Fibroblast of the conjunctiva (primary cell): ENCODE measurements around the gene PLAAT5.
"Not testable (repeated sequence)": the region's sequence is repeated elsewhere in the genome, so short reads cannot be mapped to it uniquely, and the experiment has no call there.

Source experiments
- DNase-seq: peaks from one replicate; pipeline ENCODE4 v3.0.0-alpha.2; 2010; ENCODE audit warnings: low read depth

PLAAT5 gene, protein sequence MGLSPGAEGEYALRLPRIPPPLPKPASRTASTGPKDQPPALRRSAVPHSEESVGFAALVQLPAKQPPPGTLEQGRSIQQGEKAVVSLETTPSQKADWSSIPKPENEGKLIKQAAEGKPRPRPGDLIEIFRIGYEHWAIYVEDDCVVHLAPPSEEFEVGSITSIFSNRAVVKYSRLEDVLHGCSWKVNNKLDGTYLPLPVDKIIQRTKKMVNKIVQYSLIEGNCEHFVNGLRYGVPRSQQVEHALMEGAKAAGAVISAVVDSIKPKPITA

GRCh38 chr11:63490551-63491239, at the start of gene PLAAT5:
PLAAT5 (minus strand) TSS chr11:63491167; CDS start chr11:63491034, 133 bp downstream.
- no peak for DNase-seq

- DNase-seq, result peak; percentile 54
Measured at GRCh38 chr11:63537293-63538101, 46.5 kb upstream of the PLAAT5 start.

GRCh38 chr11:63536669-63537292, 45.8 kb upstream of the PLAAT5 start, which contains the start of gene PLAAT4:
PLAAT4 (plus strand) TSS chr11:63536808; CDS start chr11:63536869, 61 bp downstream.
- peak; percentile 43 for DNase-seq

DNA sequence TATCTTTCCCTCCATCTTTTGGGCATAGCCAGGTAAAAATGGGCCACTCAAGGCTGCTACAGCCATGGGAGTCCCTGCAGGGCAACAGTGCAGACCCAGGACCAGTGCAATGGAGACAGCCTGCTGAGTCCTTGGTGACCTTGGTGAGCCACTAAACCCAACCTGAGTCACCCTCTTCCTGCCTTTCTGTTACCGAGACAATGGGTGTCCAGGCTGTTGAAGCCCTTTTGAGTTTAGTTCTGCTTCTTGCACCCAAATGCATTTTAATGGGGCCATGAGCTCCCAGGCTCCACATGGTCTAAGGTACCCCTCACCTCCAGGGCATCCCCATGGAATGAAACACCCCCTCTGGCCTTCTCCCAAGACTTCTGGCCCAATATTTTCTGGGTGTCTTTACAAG, 44.8 kb upstream of the PLAAT5 start:
- no peak for DNase-seq

DNA sequence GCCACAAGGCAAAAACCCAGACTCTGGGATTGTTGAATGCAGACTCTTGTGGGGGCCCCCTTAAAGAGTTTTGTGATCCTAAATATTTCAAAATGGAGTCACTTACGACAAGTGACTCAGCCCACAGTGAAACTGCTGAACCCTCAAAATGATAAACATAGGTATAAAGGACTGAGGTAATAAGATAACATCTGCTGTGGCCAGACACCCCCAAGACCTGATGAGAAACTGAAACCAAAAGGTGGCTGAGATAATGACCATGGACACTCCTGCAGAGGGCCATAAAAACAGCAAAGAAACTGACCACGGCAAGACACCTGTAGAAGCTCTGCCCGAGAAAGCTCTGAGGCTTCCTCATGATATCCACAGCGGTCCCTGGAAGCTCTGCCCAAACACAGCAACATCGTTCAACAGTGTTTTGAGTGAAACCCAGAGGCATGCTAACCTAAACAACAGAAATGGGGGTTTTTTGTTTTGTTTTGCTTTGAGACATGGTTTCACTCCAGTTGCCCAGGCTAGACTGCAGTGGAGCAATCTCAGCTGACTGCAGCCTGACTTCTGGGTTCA, 44.0 kb upstream of the PLAAT5 start:
- DNase-seq, result no peak

DNA sequence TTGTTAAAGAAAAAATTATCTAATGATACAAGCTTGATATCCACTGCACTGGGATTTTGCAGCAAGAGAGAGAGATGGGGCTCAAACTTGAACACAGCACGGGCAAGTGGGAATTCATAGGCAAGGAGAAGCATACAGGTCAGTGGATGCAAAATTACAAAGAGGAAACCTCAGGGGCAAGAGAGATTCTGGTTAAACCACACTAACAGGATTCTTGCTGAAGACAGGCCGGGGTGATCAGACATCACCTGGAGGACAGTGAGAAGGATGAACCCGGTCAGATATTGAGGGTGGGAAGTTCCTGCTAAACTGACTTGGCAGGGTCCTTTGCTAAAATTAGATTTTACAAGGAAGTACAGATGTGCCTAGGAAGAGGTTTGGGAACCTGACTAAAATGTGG, 43.1 kb upstream of the PLAAT5 start:
- no peak for DNase-seq

GRCh38 chr11:63532799-63533475, 42.0 kb upstream of the PLAAT5 start:
- DNase-seq, result no peak

- no peak for DNase-seq
Measured at GRCh38 chr11:63532117-63532516, 41.1 kb upstream of the PLAAT5 start.

DNA sequence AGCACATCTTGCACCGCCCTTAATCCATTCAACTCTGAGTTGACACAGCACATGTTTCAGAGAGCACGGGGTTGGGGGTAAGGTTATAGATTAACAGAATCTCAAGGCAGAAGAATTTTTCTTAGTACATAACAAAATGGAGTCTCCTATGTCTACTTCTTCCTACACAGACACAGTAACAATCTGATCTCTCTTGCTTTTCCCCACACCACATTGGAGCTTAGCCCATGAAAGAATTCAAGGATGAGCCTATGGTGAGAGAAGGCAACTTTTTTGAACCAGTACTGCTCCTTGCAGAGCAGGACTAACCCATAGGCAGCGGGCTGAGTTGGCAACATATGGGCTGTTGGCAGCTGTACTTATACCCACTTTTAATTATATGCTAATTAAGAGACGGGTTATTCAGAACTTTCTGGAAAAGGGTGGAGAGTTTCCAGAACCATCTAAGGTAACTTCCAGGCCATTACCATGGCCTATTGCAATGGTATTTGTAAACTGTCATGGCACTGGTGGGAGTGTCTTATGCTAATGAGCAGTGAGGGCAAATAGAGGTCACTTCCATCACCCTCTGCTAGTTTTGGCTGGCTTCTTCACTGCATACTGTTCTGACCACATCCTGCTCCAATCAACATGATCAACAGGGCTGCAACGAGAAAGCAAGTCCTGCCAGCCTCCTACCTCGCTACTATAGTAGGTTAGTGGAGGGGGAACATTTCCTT, 40.3 kb upstream of the PLAAT5 start:
- peak; percentile 67 for DNase-seq

DNA sequence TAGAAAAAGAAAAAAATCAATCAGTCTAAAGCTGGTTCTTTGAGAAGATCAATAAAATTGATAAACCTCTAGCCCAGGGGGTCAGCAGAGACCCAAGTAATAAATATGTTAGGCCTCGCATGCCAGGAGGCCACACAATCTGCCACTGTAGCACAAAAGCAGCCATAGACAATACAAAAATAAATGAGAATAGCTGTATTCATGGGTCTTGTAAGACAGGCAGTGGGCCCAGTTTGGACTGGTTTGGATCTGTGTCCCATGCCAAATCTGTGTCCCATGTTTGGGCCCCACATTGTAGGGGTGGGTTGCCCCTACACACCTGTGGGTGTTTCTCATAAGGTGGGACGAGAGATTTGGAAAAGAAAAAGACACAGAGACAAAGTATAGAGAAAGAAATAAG, 39.1 kb upstream of the PLAAT5 start:
- DNase-seq, result no peak

DNA sequence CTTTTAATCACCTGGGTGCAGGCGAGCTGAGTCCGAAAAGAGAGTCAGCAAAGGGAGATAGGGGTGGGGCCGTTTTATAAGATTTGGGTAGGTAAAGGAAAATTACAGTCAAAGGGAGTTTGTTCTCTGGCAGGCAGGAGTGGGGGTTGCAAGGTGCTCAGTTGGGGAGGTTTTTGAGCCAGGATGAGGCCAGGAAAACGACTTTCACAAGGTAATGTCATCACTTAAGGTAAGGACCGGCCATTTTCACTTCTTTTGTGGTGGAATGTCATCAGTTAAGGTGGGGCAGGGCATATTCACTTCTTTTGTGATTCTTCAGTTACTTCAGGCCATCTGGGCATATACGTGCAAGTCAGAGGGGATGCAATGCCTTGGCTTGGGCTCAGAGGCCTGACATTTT, 38.4 kb upstream of the PLAAT5 start:
- DNase-seq, result not testable (repeated sequence)

- not testable (repeated sequence) for DNase-seq
Measured at GRCh38 chr11:63528729-63529278, 37.8 kb upstream of the PLAAT5 start.

- not testable (repeated sequence) for DNase-seq
Measured at GRCh38 chr11:63528156-63528555, 37.2 kb upstream of the PLAAT5 start.

- no peak for DNase-seq
Measured at GRCh38 chr11:63527667-63528066, 36.7 kb upstream of the PLAAT5 start.

- no peak for DNase-seq
Measured at GRCh38 chr11:63523151-63523550, 32.2 kb upstream of the PLAAT5 start.

- DNase-seq, result no peak
Measured at GRCh38 chr11:63521896-63522295, 30.9 kb upstream of the PLAAT5 start.

- no peak for DNase-seq
Measured at GRCh38 chr11:63520606-63521170, 29.7 kb upstream of the PLAAT5 start.

DNA sequence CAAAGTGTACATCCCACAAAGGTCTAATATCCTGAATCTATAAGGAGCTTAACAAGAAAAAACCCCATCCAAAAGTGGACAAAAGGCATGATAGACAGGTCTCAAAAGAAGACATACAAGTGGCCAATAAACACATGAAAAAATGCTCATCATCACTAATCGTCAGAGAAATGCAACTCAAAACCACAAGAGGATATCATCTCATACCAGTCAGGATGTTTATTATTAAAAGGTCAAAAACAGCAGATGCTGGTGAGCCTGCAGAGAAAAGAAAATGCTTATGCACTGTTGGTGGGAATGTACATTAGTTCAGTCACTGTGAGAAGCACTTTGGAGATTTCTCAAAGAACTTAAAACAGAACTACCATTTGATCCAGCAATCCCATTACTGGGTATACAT, 27.6 kb upstream of the PLAAT5 start:
- no peak for DNase-seq

DNA sequence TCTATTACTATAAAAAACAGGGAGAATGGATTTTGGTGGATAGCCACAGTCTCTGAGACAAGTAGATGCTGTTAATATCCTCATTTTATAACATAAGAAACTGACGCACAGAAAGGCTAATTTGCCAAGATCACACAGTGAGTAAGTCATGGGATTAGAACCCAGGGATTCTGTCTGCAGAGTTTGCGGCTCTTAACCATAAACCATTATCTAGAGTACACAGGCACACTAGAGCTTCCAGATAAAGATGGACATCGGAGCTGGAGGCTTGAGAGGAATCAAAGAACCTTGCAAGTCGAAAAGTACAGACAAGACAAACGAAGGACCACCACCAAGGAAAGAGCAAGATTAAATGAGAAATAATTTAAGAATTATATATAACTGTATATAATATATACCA, 26.2 kb upstream of the PLAAT5 start:
- no peak for DNase-seq

DNA sequence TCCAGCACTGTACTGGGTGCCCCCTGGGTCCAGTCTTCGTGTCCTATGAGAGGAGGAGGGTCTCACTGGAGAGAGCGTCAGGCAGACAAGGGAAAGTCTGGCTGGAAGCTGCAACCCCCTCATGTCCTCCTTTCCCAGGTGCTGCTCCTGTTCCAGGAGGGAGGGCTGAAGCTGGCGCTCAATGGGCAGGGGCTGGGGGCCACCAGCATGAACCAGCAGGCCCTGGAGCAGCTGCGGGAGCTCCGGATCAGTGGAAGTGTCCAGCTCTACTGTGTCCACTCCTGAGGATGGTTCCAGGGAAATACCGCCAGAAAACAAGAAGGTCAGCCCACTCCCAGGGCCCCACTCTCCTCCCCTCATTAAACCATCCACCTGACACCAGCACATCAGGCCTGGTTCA, 25.1 kb upstream of the PLAAT5 start:
- no peak for DNase-seq
